ENCODE data around the gene LRP1B. TPM values are rescaled to one million over a fixed set of nuclear protein-coding genes. Genes with fewer than 3 reads are reported as not detected.

LRP1B gene
- total and polyA plus RNA-seq, 2 of the 8 experiments (the other 6 are each of a cell fraction or from before 2014, with no cell fraction given): 0.03 TPM; not detected in 1

- no peak for TF ChIP-seq EZH2 (IDR thresholded peaks at IDR 0.05; ENCODE audit: low read depth, low read length, severe bottlenecking)
- TF ChIP-seq MAFK (IDR thresholded peaks at IDR 0.05; ENCODE audit: low read depth, low read length): no peak
- TF ChIP-seq NANOG (IDR thresholded peaks at IDR 0.05; ENCODE audit: insufficient read depth, low read depth, low read length, poor library complexity, severe bottlenecking): no peak
- TF ChIP-seq CHD1 (IDR thresholded peaks at IDR 0.05; ENCODE audit: low read depth, low read length): no peak
Measured at GRCh38 chr2:141814150-141814549, 316.7 kb downstream of the LRP1B start (continued).

All from H1 (cell line).